Neural progenitor cell (in vitro differentiated cells): ENCODE data around the gene NFKBIE. TPM values are rescaled to one million over a fixed set of nuclear protein-coding genes. Genes with fewer than 3 reads are reported as not detected.

Source experiments
- DNase-seq: peaks from one replicate; pipeline ENCODE4 v3.0.0-alpha.2; 2016; ENCODE audit warnings: low spot score
- H2AFZ ChIP-seq: fragments of 200-600 bp; sonication (generic); replicated peaks from 2 replicates; pipeline ENCODE4 v1.6.1; 2016; ENCODE audit warnings: antibody characterized with exemption
- H3F3A ChIP-seq: fragments of 200-600 bp; sonication (generic); 2 replicates; pipeline ENCODE4 v1.6.1; 2016; ENCODE audit warnings: antibody characterized with exemption, low read depth
- H3K27ac ChIP-seq: fragments of 200-600 bp; sonication (generic); 2 replicates; pipeline ENCODE4 v1.5.1; 2016; ENCODE audit warnings: mild to moderate bottlenecking
- H3K27me3 ChIP-seq: fragments of 200-600 bp; sonication (generic); 2 replicates; pipeline ENCODE4 v1.6.1; 2016; ENCODE audit warnings: mild to moderate bottlenecking, moderate library complexity
- H3K36me3 ChIP-seq: fragments of 200-600 bp; sonication (generic); 2 replicates; pipeline ENCODE4 v1.5.1; 2016
- H3K4me1 ChIP-seq: fragments of 200-600 bp; sonication (generic); 2 replicates; pipeline ENCODE4 v1.6.1; 2016; ENCODE audit warnings: mixed run types
- H3K4me2 ChIP-seq: fragments of 200-600 bp; sonication (generic); 2 replicates; pipeline ENCODE4 v1.6.1; 2016
- H3K4me3 ChIP-seq: fragments of 200-600 bp; sonication (generic); 2 replicates; pipeline ENCODE4 v1.5.1; 2016
- H3K79me2 ChIP-seq: fragments of 200-600 bp; sonication (generic); 2 replicates; pipeline ENCODE4 v1.6.1; 2016; ENCODE audit warnings: low read depth
- H3K9ac ChIP-seq: fragments of 200-600 bp; sonication (generic); 2 replicates; pipeline ENCODE4 v1.6.1; 2016
- H3K9me3 ChIP-seq: fragments of 200-600 bp; sonication (generic); 2 replicates; pipeline ENCODE4 v1.5.1; 2016; ENCODE audit warnings: low read depth
- H4K20me1 ChIP-seq: fragments of 200-600 bp; sonication (generic); 2 replicates; pipeline ENCODE4 v1.6.1; 2016; ENCODE audit warnings: low read depth
- H3K27ac Mint-ChIP-seq: 3 replicates; pipeline ENCODE4 v1.8.0; 2021; ENCODE audit warnings: mixed read lengths
- H3K27me3 Mint-ChIP-seq: 2 replicates; pipeline ENCODE4 v1.8.0; 2022; ENCODE audit warnings: low read depth, mild to moderate bottlenecking, inconsistent platforms, moderate library complexity, mixed read lengths; ENCODE audit not compliant: insufficient read depth
- H3K36me3 Mint-ChIP-seq: 3 replicates; pipeline ENCODE4 v1.8.0; 2021; ENCODE audit warnings: mixed read lengths
- H3K4me1 Mint-ChIP-seq: 3 replicates; pipeline ENCODE4 v1.8.0; 2021; ENCODE audit warnings: mixed read lengths
- H3K4me3 Mint-ChIP-seq: 3 replicates; pipeline ENCODE4 v1.8.0; 2021; ENCODE audit warnings: mild to moderate bottlenecking, moderate library complexity, mixed read lengths
- H3K9me3 Mint-ChIP-seq: 3 replicates; pipeline ENCODE4 v1.8.0; 2020; ENCODE audit warnings: mixed read lengths
- EZH2 ChIP-seq: fragments of 200-600 bp; sonication (generic); IDR thresholded peaks from 2 replicates; pipeline ENCODE4 v1.6.1; 2017; ENCODE audit warnings: antibody characterized with exemption, mild to moderate bottlenecking, moderate library complexity
- EZH2phosphoT487 ChIP-seq: fragments of 200-600 bp; sonication (generic); IDR thresholded peaks from 2 replicates; pipeline ENCODE4 v1.6.1; 2017; ENCODE audit warnings: antibody characterized with exemption
- total RNA-seq: library from RNA; depleted of rRNA; stranded (reverse); fragments of >200 nt; gene quantifications from 2 replicates; pipeline ENCODE4 v1.2.3, GENCODE V29; 2015; ENCODE audit warnings: low replicate concordance
- TF ChIP-seq, protein P1 (sequence below): fragments of 200-600 bp; sonication (generic); IDR thresholded peaks from 2 replicates; pipeline ENCODE4 v1.5.1; 2017; ENCODE audit warnings: antibody characterized with exemption, mild to moderate bottlenecking

NFKBIE gene
- total RNA-seq, 1 donor from 2014 or later: 5.1 TPM

DNA sequence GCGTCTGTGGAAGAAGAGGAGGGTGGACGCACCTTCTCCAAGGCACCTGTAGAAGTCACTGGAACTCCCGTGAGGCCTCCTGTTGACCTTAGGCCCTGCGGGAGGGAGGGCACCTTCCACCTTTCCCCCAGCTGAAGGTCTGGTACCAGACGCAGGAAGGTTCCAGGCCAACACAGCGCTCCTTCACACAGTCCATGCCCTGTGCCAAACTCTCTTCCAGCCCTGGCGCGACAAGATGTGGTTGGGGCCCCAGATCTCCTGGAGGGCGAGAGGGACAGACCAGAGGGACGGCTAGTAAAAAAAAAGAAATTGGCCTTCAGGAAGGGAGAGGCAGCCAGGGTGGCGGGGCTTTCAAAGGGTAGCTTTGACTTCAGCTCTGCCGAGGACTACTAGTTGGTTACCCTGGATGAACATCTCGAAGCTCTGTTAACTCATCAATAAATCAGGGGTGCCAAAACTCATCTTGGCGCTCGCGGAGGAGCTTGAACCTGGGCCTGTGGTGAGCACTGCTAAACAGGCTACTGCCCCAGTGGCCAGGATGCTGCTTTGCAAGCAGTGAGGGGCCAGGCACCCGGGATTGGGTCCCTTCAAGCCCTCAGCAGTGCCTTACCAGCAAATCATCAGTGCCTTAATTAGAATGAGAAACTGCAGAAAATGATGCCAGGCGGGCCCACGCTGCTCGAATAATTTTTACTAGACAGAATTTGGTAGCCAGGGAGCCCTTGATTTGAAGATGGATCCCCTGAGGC lies 32.9 kb upstream of the NFKBIE start:
- Histone ChIP-seq H3K79me2 (no peaks in the 10 kb centered on the region), H3K4me1 (peaks cover 2% of the 10 kb centered on the region), H3K9me3 (no peaks in the 10 kb centered on the region), H3K36me3 (no peaks in the 10 kb centered on the region), H3K4me2 (peak overlapping the region; percentile 97), H4K20me1 (peaks cover 13% of the 10 kb centered on the region), H3K4me3 (peak overlapping the region; percentile 78), H3F3A (peaks cover 16% of the 10 kb centered on the region), H3K27me3 (peaks cover 46% of the 10 kb centered on the region), H3K27ac (no peak overlapping the region), H3K9ac (no peak overlapping the region), H2AFZ (no peak overlapping the region)
- H3K9me3 Mint-ChIP-seq: peaks cover 2% of the 10 kb centered on the region
- H3K4me3 Mint-ChIP-seq: peak overlapping the region; percentile 82
- H3K27ac Mint-ChIP-seq: no peak overlapping the region
- TF ChIP-seq EZH2phosphoT487 (no peak), EZH2 (peak; percentile 7)
- TF ChIP-seq, protein P1, sequence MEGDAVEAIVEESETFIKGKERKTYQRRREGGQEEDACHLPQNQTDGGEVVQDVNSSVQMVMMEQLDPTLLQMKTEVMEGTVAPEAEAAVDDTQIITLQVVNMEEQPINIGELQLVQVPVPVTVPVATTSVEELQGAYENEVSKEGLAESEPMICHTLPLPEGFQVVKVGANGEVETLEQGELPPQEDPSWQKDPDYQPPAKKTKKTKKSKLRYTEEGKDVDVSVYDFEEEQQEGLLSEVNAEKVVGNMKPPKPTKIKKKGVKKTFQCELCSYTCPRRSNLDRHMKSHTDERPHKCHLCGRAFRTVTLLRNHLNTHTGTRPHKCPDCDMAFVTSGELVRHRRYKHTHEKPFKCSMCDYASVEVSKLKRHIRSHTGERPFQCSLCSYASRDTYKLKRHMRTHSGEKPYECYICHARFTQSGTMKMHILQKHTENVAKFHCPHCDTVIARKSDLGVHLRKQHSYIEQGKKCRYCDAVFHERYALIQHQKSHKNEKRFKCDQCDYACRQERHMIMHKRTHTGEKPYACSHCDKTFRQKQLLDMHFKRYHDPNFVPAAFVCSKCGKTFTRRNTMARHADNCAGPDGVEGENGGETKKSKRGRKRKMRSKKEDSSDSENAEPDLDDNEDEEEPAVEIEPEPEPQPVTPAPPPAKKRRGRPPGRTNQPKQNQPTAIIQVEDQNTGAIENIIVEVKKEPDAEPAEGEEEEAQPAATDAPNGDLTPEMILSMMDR: no peak
- H3K36me3 Mint-ChIP-seq: peaks cover 14% of the 10 kb centered on the region
- peaks cover 15% of the 10 kb centered on the region for H3K27me3 Mint-ChIP-seq
- H3K4me1 Mint-ChIP-seq: peaks cover 18% of the 10 kb centered on the region
- no peak for DNase-seq

DNA sequence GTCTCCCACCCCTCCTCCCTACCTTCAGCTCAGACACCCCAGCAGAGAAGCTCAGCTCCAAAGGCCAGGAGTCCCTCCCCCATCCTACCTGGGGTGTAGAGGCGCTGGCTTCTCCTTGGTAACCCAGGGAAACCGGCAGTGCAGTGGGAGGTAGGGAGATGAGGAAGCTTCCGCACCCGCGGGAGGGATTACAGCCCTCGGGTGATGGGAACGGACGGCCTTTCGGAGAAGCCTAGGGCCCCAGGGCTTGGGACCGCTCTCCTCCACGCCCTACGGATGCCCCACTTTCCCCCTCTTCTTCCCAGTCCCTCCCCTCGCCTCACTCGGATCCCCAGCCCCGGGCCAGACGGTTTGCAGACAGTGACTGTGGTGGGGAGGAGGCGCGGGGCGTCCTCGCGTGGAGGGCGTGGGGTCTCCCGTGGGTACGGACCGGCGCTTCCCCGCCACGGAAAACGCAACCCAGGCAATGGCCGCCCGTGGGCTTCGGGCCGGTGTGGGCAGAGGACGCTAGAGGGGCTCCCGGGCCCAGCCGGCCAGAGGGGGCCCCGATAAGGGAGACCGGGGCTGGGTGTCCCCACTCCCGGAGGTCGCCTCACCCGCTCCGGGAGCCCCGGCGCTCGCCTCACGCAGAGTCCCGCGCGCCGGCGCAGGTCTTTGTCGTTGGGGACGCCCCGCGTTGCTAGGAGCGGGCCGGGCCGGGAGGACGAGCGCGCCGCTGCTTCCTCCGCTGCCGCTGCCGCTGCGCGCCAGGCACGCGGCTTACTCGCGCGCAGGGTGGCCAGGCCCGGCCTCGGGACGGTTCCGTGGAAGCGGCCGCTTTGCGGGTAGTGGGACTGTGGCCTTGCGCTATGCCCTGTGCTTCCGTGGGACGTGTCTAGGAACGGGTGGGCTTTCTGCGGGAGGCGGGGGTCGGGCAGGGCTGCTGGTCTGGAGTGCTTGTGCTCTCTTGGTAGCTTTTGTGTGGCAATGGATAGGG lies 32.0 kb upstream of the NFKBIE start:
- H3K9me3 Mint-ChIP-seq: peaks cover 2% of the 10 kb centered on the region
- Histone ChIP-seq H3F3A (peaks cover 16% of the 10 kb centered on the region), H3K4me3 (peak overlapping the region; percentile 78), H3K27me3 (peaks cover 54% of the 10 kb centered on the region), H4K20me1 (peaks cover 13% of the 10 kb centered on the region), H3K4me1 (peaks cover 2% of the 10 kb centered on the region), H3K9me3 (no peaks in the 10 kb centered on the region), H2AFZ (no peak overlapping the region), H3K9ac (no peak overlapping the region), H3K4me2 (peak overlapping the region; percentile 97), H3K79me2 (no peaks in the 10 kb centered on the region), H3K27ac (no peak overlapping the region), H3K36me3 (no peaks in the 10 kb centered on the region)
- peaks cover 13% of the 10 kb centered on the region for H3K36me3 Mint-ChIP-seq
- DNase-seq: peak; percentile 85
- TF ChIP-seq EZH2phosphoT487: peak; percentile 28
- TF ChIP-seq EZH2: peak; percentile 60
- TF ChIP-seq, protein P1: no peak
- peaks cover 17% of the 10 kb centered on the region for H3K27me3 Mint-ChIP-seq
- peak overlapping the region; percentile 82 for H3K4me3 Mint-ChIP-seq
- H3K4me1 Mint-ChIP-seq: peaks cover 18% of the 10 kb centered on the region
- no peak overlapping the region for H3K27ac Mint-ChIP-seq

DNA sequence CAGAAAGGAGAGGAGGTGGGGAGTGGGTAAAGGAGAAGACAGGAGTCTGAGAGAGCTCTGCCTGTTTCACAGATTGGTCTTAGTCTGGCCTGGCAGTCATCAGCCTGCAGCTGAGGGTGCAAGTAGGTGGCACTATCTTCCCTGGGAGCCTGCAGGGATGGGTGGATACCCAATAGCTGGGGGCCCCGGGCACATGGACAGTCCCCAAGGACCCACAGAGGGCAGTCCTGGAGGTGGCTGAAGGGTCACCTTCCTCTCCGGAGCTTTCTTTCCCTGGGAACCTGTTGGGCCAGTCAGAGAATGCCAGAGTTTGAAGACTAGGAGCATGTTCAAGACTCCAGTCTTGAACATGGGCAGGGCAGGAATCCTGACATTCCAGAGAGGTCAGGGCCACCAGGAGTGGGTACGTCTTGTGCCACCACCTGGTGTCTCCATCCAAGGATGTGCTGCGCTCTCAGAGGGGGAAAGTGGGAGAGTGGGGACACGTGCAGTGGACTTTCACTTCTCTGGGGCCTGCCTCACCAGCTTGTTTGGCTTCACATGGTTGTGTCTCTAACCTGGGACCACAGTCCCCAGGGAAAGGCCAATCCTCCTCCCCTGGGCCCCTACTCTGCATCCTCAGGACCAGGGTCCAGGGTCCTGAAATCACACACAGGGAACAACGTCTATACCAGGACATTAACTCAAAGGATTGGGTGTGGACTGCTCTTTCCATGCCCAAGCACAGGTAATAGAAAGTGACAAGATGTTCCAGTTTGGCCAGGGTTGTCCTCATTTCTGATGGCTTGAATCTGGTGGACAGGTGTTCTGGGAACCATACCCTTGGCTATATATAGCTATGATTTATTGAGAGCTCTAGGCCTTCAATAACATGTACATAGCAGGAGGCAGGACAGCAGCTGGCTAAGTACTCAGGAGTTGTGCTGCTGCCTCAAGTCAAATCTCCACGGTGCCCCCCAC lies 29.8 kb upstream of the NFKBIE start:
- no peak overlapping the region for H3K27ac Mint-ChIP-seq
- peaks cover 4% of the 10 kb centered on the region for H3K36me3 Mint-ChIP-seq
- Histone ChIP-seq H3K9me3 (no peaks in the 10 kb centered on the region), H3K4me3 (no peak overlapping the region), H3K36me3 (no peaks in the 10 kb centered on the region), H3K4me2 (no peak overlapping the region), H3K27me3 (peaks cover 72% of the 10 kb centered on the region), H4K20me1 (peaks cover 13% of the 10 kb centered on the region), H3K79me2 (no peaks in the 10 kb centered on the region), H2AFZ (no peak overlapping the region), H3K9ac (no peak overlapping the region), H3K4me1 (peaks cover 2% of the 10 kb centered on the region), H3K27ac (no peak overlapping the region), H3F3A (peaks cover 16% of the 10 kb centered on the region)
- peaks cover 2% of the 10 kb centered on the region for H3K9me3 Mint-ChIP-seq
- TF ChIP-seq EZH2phosphoT487 (no peak), EZH2 (no peak)
- TF ChIP-seq, protein P1: no peak
- peaks cover 18% of the 10 kb centered on the region for H3K4me1 Mint-ChIP-seq
- H3K4me3 Mint-ChIP-seq: peak overlapping the region; percentile 21
- H3K27me3 Mint-ChIP-seq: peaks cover 19% of the 10 kb centered on the region
- no peak for DNase-seq
